MM.1S (cell line): Measurements from ENCODE around the gene TBC1D16.
A peak's percentile ranks its signal among the peaks of the same experiment; 100 is the strongest.

Source experiments
- CTCF ChIP-seq: fragments of 300-600 bp; sonication (generic); IDR thresholded peaks from 2 replicates; pipeline ENCODE4 v1.5.1; 2016; ENCODE audit warnings: antibody characterized with exemption, low read length, mixed read lengths
- EZH2 ChIP-seq: fragments of 300-600 bp; sonication (generic); optimal IDR thresholded peaks from 2 replicates; pipeline ENCODE3; 2017; ENCODE audit warnings: low read depth, mild to moderate bottlenecking, antibody characterized with exemption, low read length, mixed read lengths
- EZH2phosphoT487 ChIP-seq: fragments of 300-600 bp; sonication (generic); IDR thresholded peaks from 2 replicates; pipeline ENCODE4 v1.6.1; 2018; ENCODE audit warnings: antibody characterized with exemption, low read length

GRCh38 chr17:80082403-80083135, 46.9 kb upstream of the TBC1D16 start:
- no peak for TF ChIP-seq EZH2
- TF ChIP-seq CTCF, result peak; percentile 72
- TF ChIP-seq EZH2phosphoT487, result no peak
